H1 (cell line): ENCODE data around the gene EFCAB8. TPM values are rescaled to one million over a fixed set of nuclear protein-coding genes. Genes with fewer than 3 reads are reported as not detected.

Source experiments
- CTCF ChIA-PET: fragments of 300-600 bp; sonication (Branson Sonifier 250); formaldehyde crosslinking; loops from one replicate; lab custom pipeline; 2021; ENCODE audit not compliant: partially characterized antibody; lab: Charles Lee
- POLR2A ChIA-PET: fragments of 300-600 bp; sonication (Branson Sonifier 250); formaldehyde crosslinking; loops from one replicate; lab custom pipeline; 2021; ENCODE audit warnings: inconsistent platforms; ENCODE audit not compliant: partially characterized antibody; lab: Charles Lee
- DNase-seq, 2 experiments: peaks; one replicate each; pipeline versions ENCODE4 v3.0.0 to v3.0.0-alpha.2; 2010 to 2022; ENCODE audit warnings: low spot score in 2 of 2, low read depth in 1 of 2, mixed read lengths in 1 of 2
- FAIRE-seq: peaks from 2 replicates; lab custom pipeline; 2011; peaks lifted over from hg19 to GRCh38; lab: Jason Lieb, UNC
- H2AFZ ChIP-seq: 2 replicates; pipeline ENCODE4 v1.8.1; 2012; ENCODE audit warnings: low read length, inconsistent platforms
- H2AK5ac ChIP-seq: 2 replicates; pipeline ENCODE4 v1.6.1; 2013; ENCODE audit warnings: low read depth, low read length
- H2BK120ac ChIP-seq: replicated peaks from 2 replicates; pipeline ENCODE3; 2013; ENCODE audit warnings: low read depth, low read length, inconsistent platforms
- H2BK12ac ChIP-seq: 2 replicates; pipeline ENCODE4 v1.6.1; 2013; ENCODE audit warnings: low read depth, low read length
- H2BK15ac ChIP-seq: 2 replicates; pipeline ENCODE4 v1.6.1; 2013; ENCODE audit warnings: low read length
- H2BK20ac ChIP-seq: 2 replicates; pipeline ENCODE4 v1.6.1; 2013; ENCODE audit warnings: low read length
- H2BK5ac ChIP-seq: 2 replicates; pipeline ENCODE4 v1.6.1; 2013; ENCODE audit warnings: low read depth, low read length
- H3K14ac ChIP-seq: 2 replicates; pipeline ENCODE4 v1.6.1; 2013; ENCODE audit warnings: inconsistent platforms; ENCODE audit not compliant: insufficient read length
- H3K18ac ChIP-seq: 2 replicates; pipeline ENCODE4 v1.6.1; 2013; ENCODE audit warnings: low read length; ENCODE audit errors: extremely low read depth
- H3K23ac ChIP-seq: 2 replicates; pipeline ENCODE4 v1.6.1; 2013; ENCODE audit warnings: inconsistent platforms; ENCODE audit not compliant: insufficient read length
- H3K23me2 ChIP-seq: 2 replicates; pipeline ENCODE4 v1.6.1; 2013; ENCODE audit warnings: low read depth, low read length
- H3K27ac ChIP-seq: 2 replicates; pipeline ENCODE4 v1.6.1; 2011; ENCODE audit warnings: low read depth, low read length, inconsistent platforms
- H3K27me3 ChIP-seq, 4 experiments: replicated peaks in 1 of 4; 1 replicate in 1 of 4; 2 replicates in 3 of 4; pipeline versions ENCODE4 v1.6.1 to v1.8.1; 2011 to 2013; ENCODE audit warnings: low read length in 3 of 4, mild to moderate bottlenecking in 3 of 4, inconsistent platforms in 2 of 4, mixed read lengths in 2 of 4, moderate library complexity in 1 of 4; ENCODE audit not compliant: control insufficient read depth in 3 of 4, insufficient read depth in 3 of 4; ENCODE audit errors: extremely low read depth in 1 of 4
- H3K36me3 ChIP-seq, 4 experiments: 2 replicates each; pipeline versions ENCODE4 v1.6.1 to v1.8.1; 2011 to 2013; ENCODE audit warnings: mild to moderate bottlenecking in 4 of 4, low read length in 3 of 4, moderate library complexity in 2 of 4, control low read depth in 1 of 4, inconsistent platforms in 1 of 4; ENCODE audit not compliant: insufficient read depth in 4 of 4, control insufficient read depth in 2 of 4
- H3K4ac ChIP-seq: replicated peaks from 2 replicates; pipeline ENCODE3; 2013; ENCODE audit warnings: low read length, low read depth, mixed read lengths, inconsistent platforms; ENCODE audit not compliant: insufficient read length
- H3K4me1 ChIP-seq, 4 experiments: replicated peaks in 1 of 4; 1 replicate in 1 of 4; 2 replicates in 3 of 4; pipeline versions ENCODE4 v1.6.1 to v1.8.1; 2011 to 2013; ENCODE audit warnings: low read length in 3 of 4, inconsistent platforms in 2 of 4, mixed read lengths in 1 of 4; ENCODE audit not compliant: insufficient read depth in 4 of 4, control insufficient read depth in 3 of 4
- H3K4me2 ChIP-seq, 2 experiments: 2 replicates each; pipeline versions ENCODE4 v1.6.1 to v1.8.1; 2011 to 2013; ENCODE audit warnings: low read depth in 2 of 2, low read length in 2 of 2, control low read depth in 1 of 2, inconsistent platforms in 1 of 2, mild to moderate bottlenecking in 1 of 2; ENCODE audit not compliant: insufficient read depth in 1 of 2
- H3K4me3 ChIP-seq, 4 experiments: fragments of 200-600, 300-600 bp in 1 of 4; sonication (generic), shearing (Covaris generic), sonication (Bioruptor Twin) in 1 of 4; 2 replicates each; pipeline versions ENCODE4 v1.5.1 to v1.8.1; 2011 to 2016; ENCODE audit warnings: low read length in 4 of 4, low read depth in 3 of 4, control low read depth in 2 of 4, inconsistent platforms in 2 of 4, mild to moderate bottlenecking in 2 of 4, mixed read lengths in 1 of 4, moderate library complexity in 1 of 4; ENCODE audit not compliant: insufficient read depth in 2 of 4; ENCODE audit errors: extremely low read depth in 1 of 4
- H3K56ac ChIP-seq: replicated peaks from 2 replicates; pipeline ENCODE3; 2013; ENCODE audit warnings: low read depth, mild to moderate bottlenecking, mixed read lengths, low read length, inconsistent platforms; ENCODE audit not compliant: insufficient read length
- H3K79me1 ChIP-seq: 2 replicates; pipeline ENCODE4 v1.6.1; 2013; ENCODE audit warnings: low read depth, low read length, control low read depth
- H3K79me2 ChIP-seq, 2 experiments: 2 replicates each; pipeline versions ENCODE4 v1.6.1 to v1.8.1; 2012 to 2013; ENCODE audit warnings: low read length in 2 of 2, mild to moderate bottlenecking in 2 of 2, inconsistent platforms in 1 of 2; ENCODE audit not compliant: insufficient read depth in 2 of 2, control insufficient read depth in 1 of 2
- H3K9ac ChIP-seq, 4 experiments: replicated peaks in 1 of 4; 1 replicate in 1 of 4; 2 replicates in 3 of 4; pipeline versions ENCODE4 v1.6.1 to v1.8.1; 2011 to 2013; ENCODE audit warnings: low read depth in 3 of 4, low read length in 3 of 4, control low read depth in 2 of 4, mild to moderate bottlenecking in 2 of 4, moderate library complexity in 2 of 4, inconsistent platforms in 1 of 4; ENCODE audit errors: extremely low read depth in 1 of 4
- H3K9me3 ChIP-seq, 2 experiments: 2 replicates each; pipeline versions ENCODE4 v1.6.1 to v1.8.1; 2012 to 2013; ENCODE audit warnings: mild to moderate bottlenecking in 2 of 2, moderate library complexity in 2 of 2, control low read depth in 1 of 2, inconsistent platforms in 1 of 2, low read depth in 1 of 2, low read length in 1 of 2, mixed read lengths in 1 of 2; ENCODE audit not compliant: insufficient read depth in 2 of 2
- H4K20me1 ChIP-seq, 2 experiments: replicated peaks in 1 of 2; 2 replicates each; pipeline versions ENCODE3 to v1.8.1; 2011 to 2013; ENCODE audit warnings: inconsistent platforms in 2 of 2, low read length in 2 of 2, mild to moderate bottlenecking in 1 of 2; ENCODE audit not compliant: insufficient read depth in 2 of 2, control insufficient read depth in 1 of 2
- H4K5ac ChIP-seq: 2 replicates; pipeline ENCODE4 v1.6.1; 2013; ENCODE audit warnings: low read length, low read depth, mixed read lengths, inconsistent platforms; ENCODE audit not compliant: insufficient read length
- H4K8ac ChIP-seq: 2 replicates; pipeline ENCODE4 v1.8.0; 2013; ENCODE audit warnings: mild to moderate bottlenecking, moderate library complexity, low read length, inconsistent platforms; ENCODE audit not compliant: insufficient read depth; ENCODE audit errors: extremely low read depth
- H4K91ac ChIP-seq: replicated peaks from 2 replicates; pipeline ENCODE3; 2013; ENCODE audit warnings: low read length, mixed read lengths, inconsistent platforms; ENCODE audit not compliant: insufficient read length
- CBX5 ChIP-seq: fragments of 300-800, 300-1000 bp; sonication (generic); IDR thresholded peaks from 2 replicates; pipeline ENCODE4 v1.7.1; 2016; ENCODE audit warnings: antibody characterized with exemption, low read length, low read depth
- CBX8 ChIP-seq: fragments of 300-800, 300-1000 bp; sonication (generic); IDR thresholded peaks from 2 replicates; pipeline ENCODE4 v1.7.1; 2016; ENCODE audit warnings: low read depth, low read length, borderline replicate concordance
- CHD2 ChIP-seq: IDR thresholded peaks from 2 replicates; pipeline ENCODE4 v1.6.1; 2012; ENCODE audit warnings: low read length, improper control_type of control experiment
- HDAC6 ChIP-seq: IDR thresholded peaks from one replicate; pipeline ENCODE4 v1.7.1; 2012; ENCODE audit warnings: low read depth, mild to moderate bottlenecking, inconsistent platforms, low read length, moderate library complexity
- MAFK ChIP-seq: IDR thresholded peaks from 2 replicates; pipeline ENCODE4 v1.6.1; 2012; ENCODE audit warnings: low read depth, mild to moderate bottlenecking, improper control_type of control experiment, low read length
- NANOG ChIP-seq: IDR thresholded peaks from 2 replicates; pipeline ENCODE4 v1.6.1; 2011; ENCODE audit warnings: low read length, low read depth, mild to moderate bottlenecking, inconsistent platforms; ENCODE audit not compliant: insufficient read depth, poor library complexity, severe bottlenecking
- SIN3A ChIP-seq, 2 experiments: IDR thresholded peaks in 1 of 2; conservative IDR thresholded peaks in 1 of 2; 2 replicates each; pipeline ENCODE4 v1.6.1; 2011 to 2012; ENCODE audit warnings: low read length in 2 of 2, improper control_type of control experiment in 1 of 2, low read depth in 1 of 2, mild to moderate bottlenecking in 1 of 2
- SP1 ChIP-seq: IDR thresholded peaks from 2 replicates; pipeline ENCODE4 v1.6.1; 2011; ENCODE audit warnings: low read depth, low read length
- SP2 ChIP-seq: IDR thresholded peaks from 2 replicates; pipeline ENCODE4 v1.6.1; 2012; ENCODE audit warnings: mild to moderate bottlenecking, low read length, inconsistent platforms
- WGBS, 2 experiments: shearing (Covaris generic) in 1 of 2; methylation state at CpG; one replicate each; pipeline versions ENCODE4 v1.1.6 to v1.1.7; 2013 to 2015; ENCODE audit warnings: low lambda C conversion rate in 2 of 2, mixed read lengths in 2 of 2, inconsistent platforms in 1 of 2, low coverage in 1 of 2, missing lambda C conversion rate in 1 of 2; ENCODE audit not compliant: insufficient replicate concordance in 2 of 2, insufficient coverage in 1 of 2, insufficient read length in 1 of 2; ENCODE audit errors: extremely low coverage in 1 of 2, missing lambda C conversion rate in 1 of 2; 5-methylcytosine and 5-hydroxymethylcytosine counted together
- polyA plus RNA-seq, 7 experiments: library from polyadenylated mRNA; depleted of rRNA in 3 of 7; stranded (reverse) in 5 of 7; unstranded in 2 of 7; fragments of >200 nt in 5 of 7; fragments of 200-250 nt in 2 of 7; gene quantifications; 1 replicate in 5 of 7; 2 replicates in 1 of 7; 4 replicates in 1 of 7; pipeline versions ENCODE4 v1.2.1 to v1.2.3, GENCODE V29; 2011 to 2013; ENCODE audit warnings: missing spikeins in 2 of 7, mixed read lengths in 2 of 7
- total RNA-seq: library from RNA; stranded (reverse); fragmentation: NEBNext Ultra II Directional; extraction: Animal tissue kit (Norgen Biotek cat#: 25700); gene quantifications from 2 replicates; pipeline ENCODE4 v1.2.1, GENCODE V29; 2021
- TF ChIP-seq, protein P1 (sequence below), 3 experiments: IDR thresholded peaks; 1 replicate in 2 of 3; 2 replicates in 1 of 3; pipeline versions ENCODE4 v1.5.1 to v1.6.1; 2011; ENCODE audit warnings: low read length in 3 of 3, mild to moderate bottlenecking in 3 of 3, inconsistent platforms in 2 of 3, low read depth in 1 of 3, moderate library complexity in 1 of 3; ENCODE audit not compliant: insufficient read depth in 1 of 3; ENCODE audit errors: control extremely low read depth in 1 of 3

The EFCAB8 gene
- total and polyA plus RNA-seq, 2 of the 8 experiments (the other 6 are each of a cell fraction or from before 2014, with no cell fraction given) = 0.06 to 0.20 TPM

DNA sequence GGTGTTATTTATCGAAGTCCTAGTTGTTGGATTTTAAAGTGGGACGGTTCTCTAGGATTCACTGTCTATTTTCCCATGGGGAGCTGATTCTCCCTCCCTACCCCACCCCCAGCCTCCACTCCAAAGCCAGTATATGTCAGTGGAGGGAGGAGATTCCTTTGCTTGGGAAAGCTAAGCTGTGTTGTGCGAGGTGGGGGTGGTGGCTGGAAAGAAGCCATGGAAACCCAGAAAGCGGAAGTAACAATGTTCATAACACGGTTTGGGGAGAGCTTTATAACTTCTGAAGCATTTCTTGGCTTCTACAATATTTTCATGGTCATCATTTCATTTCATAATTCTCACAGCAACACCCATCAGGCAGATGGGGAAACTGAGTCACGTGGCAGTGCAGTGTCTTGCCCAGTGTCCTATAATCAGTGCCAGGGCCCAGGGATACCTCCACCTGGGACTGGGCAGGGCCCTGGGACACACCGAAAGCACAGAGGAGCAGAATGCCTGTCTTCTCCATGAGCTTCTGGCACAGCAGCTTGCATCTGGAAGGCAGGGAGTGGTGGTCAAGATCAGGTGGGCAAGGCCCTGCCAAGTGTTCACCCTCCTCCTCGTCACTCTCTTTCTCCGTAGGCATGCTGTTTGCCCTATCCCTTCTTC lies 141.0 kb downstream of the EFCAB8 start:
- no peak overlapping the region for H3K23ac ChIP-seq
- no peaks in the 10 kb centered on the region for H3K79me2 ChIP-seq
- H4K91ac ChIP-seq = no peak overlapping the region
- no peaks in the 10 kb centered on the region for H4K20me1 ChIP-seq
- H3K18ac ChIP-seq = no peak overlapping the region
- POLR2A ChIA-PET = interaction anchor here (1.2 to 1.9 kb wide), 2 partner anchors 18 to 121 kb away, joined by 4 to 5 read pairs; no protein-coding TSS in a partner anchor
- no peak overlapping the region for H2AK5ac ChIP-seq
- CTCF ChIA-PET = interaction anchor here (0.8 to 9.1 kb wide), 12 partner anchors 8 to 292 kb away, joined by 3 to 86 read pairs (median 4); no protein-coding TSS in a partner anchor
- no peak overlapping the region for H3K4me3 ChIP-seq
- no peak for DNase-seq
- no peaks in the 10 kb centered on the region; the same call in 1 of the 2 replicates for H3K23me2 ChIP-seq
- H2BK20ac ChIP-seq = no peak overlapping the region
- H3K14ac ChIP-seq = no peak overlapping the region
- no peak overlapping the region for H2BK12ac ChIP-seq
- 79% methylated on average over 9 of the region's 9 CpGs; no CpG with 5 or more reads in 1 of the 2 experiments for WGBS, 2 experiments
- no peak overlapping the region for H2BK5ac ChIP-seq
- no peak overlapping the region for H2AFZ ChIP-seq
- H3K4me2 ChIP-seq = no peak overlapping the region
- no peak for FAIRE-seq
- no peak overlapping the region for H3K9ac ChIP-seq
- H3K36me3 ChIP-seq = no peaks in the 10 kb centered on the region
- no peak overlapping the region for H2BK120ac ChIP-seq
- no peak overlapping the region for H3K56ac ChIP-seq
- H4K5ac ChIP-seq = no peak overlapping the region
- no peak overlapping the region for H3K4ac ChIP-seq
- no peaks in the 10 kb centered on the region; a peak in 1 of 7 replicates for H3K4me1 ChIP-seq
- H3K27ac ChIP-seq = no peak overlapping the region
- H3K27me3 ChIP-seq = no peaks in the 10 kb centered on the region
- no peaks in the 10 kb centered on the region for H3K79me1 ChIP-seq
- H3K9me3 ChIP-seq = no peaks in the 10 kb centered on the region
- H2BK15ac ChIP-seq = no peak overlapping the region
- no peak overlapping the region for H4K8ac ChIP-seq
- TF ChIP-seq SIN3A (conservative IDR thresholded peaks at IDR 0.05 in 1 of 2, IDR thresholded peaks at IDR 0.05 in 1 of 2; ENCODE audit: low read depth in 1 of 2, low read length in 2 of 2) = no peak
- TF ChIP-seq MAFK = no peak
- TF ChIP-seq SP2 = no peak
- TF ChIP-seq CHD2 = no peak
- no peak for TF ChIP-seq CBX5
- TF ChIP-seq CBX8 = no peak
- no peak for TF ChIP-seq HDAC6
- TF ChIP-seq, protein P1, sequence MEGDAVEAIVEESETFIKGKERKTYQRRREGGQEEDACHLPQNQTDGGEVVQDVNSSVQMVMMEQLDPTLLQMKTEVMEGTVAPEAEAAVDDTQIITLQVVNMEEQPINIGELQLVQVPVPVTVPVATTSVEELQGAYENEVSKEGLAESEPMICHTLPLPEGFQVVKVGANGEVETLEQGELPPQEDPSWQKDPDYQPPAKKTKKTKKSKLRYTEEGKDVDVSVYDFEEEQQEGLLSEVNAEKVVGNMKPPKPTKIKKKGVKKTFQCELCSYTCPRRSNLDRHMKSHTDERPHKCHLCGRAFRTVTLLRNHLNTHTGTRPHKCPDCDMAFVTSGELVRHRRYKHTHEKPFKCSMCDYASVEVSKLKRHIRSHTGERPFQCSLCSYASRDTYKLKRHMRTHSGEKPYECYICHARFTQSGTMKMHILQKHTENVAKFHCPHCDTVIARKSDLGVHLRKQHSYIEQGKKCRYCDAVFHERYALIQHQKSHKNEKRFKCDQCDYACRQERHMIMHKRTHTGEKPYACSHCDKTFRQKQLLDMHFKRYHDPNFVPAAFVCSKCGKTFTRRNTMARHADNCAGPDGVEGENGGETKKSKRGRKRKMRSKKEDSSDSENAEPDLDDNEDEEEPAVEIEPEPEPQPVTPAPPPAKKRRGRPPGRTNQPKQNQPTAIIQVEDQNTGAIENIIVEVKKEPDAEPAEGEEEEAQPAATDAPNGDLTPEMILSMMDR (IDR thresholded peaks at IDR 0.05; ENCODE audit: control extremely low read depth in 1 of 3, insufficient read depth in 1 of 3, low read depth in 1 of 3, low read length in 3 of 3) = no peak
- TF ChIP-seq NANOG = no peak
- TF ChIP-seq SP1 = no peak
